PC-9 (cell line): ENCODE measurements around the gene UVRAG. TPM values are rescaled to one million over a fixed set of nuclear protein-coding genes. Genes with fewer than 3 reads are reported as not detected.

Experiments
- BruUV-seq: library from RNA; stranded (reverse); fragments of 400-500 nt; replicated peaks from 2 replicates; lab custom pipeline; 2021; lab: Mats Ljungman, UMichigan
- CTCF ChIA-PET: fragments of 300-600 bp; sonication (Branson Sonifier 250); formaldehyde crosslinking; loops from one replicate; lab custom pipeline; 2022; ENCODE audit warnings: antibody characterized with exemption; lab: Charles Lee
- POLR2A ChIA-PET: fragments of 300-600 bp; sonication (Branson Sonifier 250); formaldehyde crosslinking; loops from one replicate; lab custom pipeline; 2022; ENCODE audit warnings: antibody characterized with exemption; ENCODE audit not compliant: unreplicated experiment; lab: Charles Lee
- DNase-seq, 2 experiments: peaks; one replicate each; pipeline versions ENCODE4 v3.0.0 to v3.0.0-alpha.2; 2015 to 2022; ENCODE audit warnings: mixed read lengths in 1 of 2
- H2AFZ ChIP-seq: fragments of 200-600 bp; sonication (generic); 2 replicates; pipeline ENCODE4 v1.8.1; 2017; ENCODE audit warnings: antibody characterized with exemption
- H3F3A ChIP-seq: fragments of 200-600 bp; sonication (generic); 2 replicates; pipeline ENCODE4 v1.8.1; 2017; ENCODE audit warnings: antibody characterized with exemption, mild to moderate bottlenecking, low read depth; ENCODE audit not compliant: insufficient read depth
- H3K27ac ChIP-seq: fragments of 200-600 bp; sonication (generic); 2 replicates; pipeline ENCODE4 v1.6.1; 2016; ENCODE audit warnings: mixed run types
- H3K27me3 ChIP-seq: fragments of 200-600 bp; sonication (generic); 2 replicates; pipeline ENCODE4 v1.6.1; 2016; ENCODE audit warnings: low read depth, mixed run types; ENCODE audit not compliant: insufficient read depth
- H3K36me3 ChIP-seq: fragments of 200-600 bp; sonication (generic); 2 replicates; pipeline ENCODE4 v1.6.1; 2016; ENCODE audit warnings: low read depth, mixed run types
- H3K4me1 ChIP-seq: fragments of 200-600 bp; sonication (generic); replicated peaks from 2 replicates; pipeline ENCODE4 v1.6.1; 2016; ENCODE audit warnings: mixed run types; ENCODE audit not compliant: insufficient read depth
- H3K4me2 ChIP-seq: fragments of 200-600 bp; sonication (generic); 2 replicates; pipeline ENCODE4 v1.6.1; 2017; ENCODE audit warnings: mixed run types
- H3K4me3 ChIP-seq: fragments of 200-600 bp; sonication (generic); 2 replicates; pipeline ENCODE4 v1.6.1; 2016; ENCODE audit warnings: mixed run types
- H3K79me2 ChIP-seq: fragments of 200-600 bp; sonication (generic); 2 replicates; pipeline ENCODE4 v1.6.1; 2017; ENCODE audit warnings: low read depth, mixed run types
- H3K9me2 ChIP-seq: fragments of 200-600 bp; sonication (generic); 2 replicates; pipeline ENCODE4 v1.8.1; 2017; ENCODE audit warnings: mild to moderate bottlenecking; ENCODE audit not compliant: insufficient read depth
- H3K9me3 ChIP-seq: fragments of 200-600 bp; sonication (generic); 2 replicates; pipeline ENCODE4 v1.8.1; 2016; ENCODE audit warnings: low read depth; ENCODE audit not compliant: insufficient read depth
- H4K20me1 ChIP-seq: fragments of 200-600 bp; sonication (generic); 2 replicates; pipeline ENCODE4 v1.8.1; 2017; ENCODE audit not compliant: insufficient read depth
- EZH2 ChIP-seq: fragments of 200-600 bp; sonication (generic); IDR thresholded peaks from 2 replicates; pipeline ENCODE4 v1.8.0; 2017; ENCODE audit warnings: antibody characterized with exemption, low read depth
- intact Hi-C: fragments of 100-400 bp; cut with micrococcal nuclease; formaldehyde crosslinking; loops from one replicate; pipeline ENCODE4 v1.10.0; 2022; ENCODE audit not compliant: unreplicated experiment
- total RNA-seq: library from RNA; stranded (reverse); gene quantifications from 2 replicates; pipeline ENCODE4 v1.2.3, GENCODE V29; 2021
- TF ChIP-seq, protein P1 (sequence below): fragments of 200-600 bp; sonication (generic); conservative IDR thresholded peaks from 2 replicates; pipeline ENCODE4 v1.6.1; 2017; ENCODE audit warnings: mixed run types, antibody characterized with exemption, mild to moderate bottlenecking, moderate library complexity

Gene UVRAG
- total RNA-seq, 1 experiment from 2014 or later = 20.4 TPM

DNA sequence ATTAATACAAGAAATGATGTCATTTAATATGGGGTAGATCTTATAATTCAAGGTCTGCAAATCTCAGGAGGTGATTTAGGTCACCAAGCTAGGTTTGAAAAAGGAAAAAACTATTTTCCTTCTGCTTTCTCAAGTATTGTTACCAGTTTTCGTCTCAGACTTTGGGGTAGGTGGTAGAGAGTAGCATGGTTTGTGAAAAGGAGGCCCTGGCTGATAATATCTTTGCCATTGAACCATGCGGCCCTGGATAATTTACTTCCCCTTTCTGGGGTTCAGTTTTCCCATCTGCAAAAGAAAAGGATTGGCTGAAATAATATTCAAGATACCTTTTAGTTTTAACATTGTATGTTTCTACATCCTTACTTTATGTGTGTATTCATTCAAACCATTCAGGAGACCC lies 299.2 kb downstream of the UVRAG start:
- Histone ChIP-seq H3K79me2 (no peaks in the 10 kb centered on the region), H3K4me3 (no peak overlapping the region), H3K36me3 (no peaks in the 10 kb centered on the region), H3F3A (no peaks in the 10 kb centered on the region), H3K27me3 (no peaks in the 10 kb centered on the region), H2AFZ (no peak overlapping the region), H3K4me2 (no peak overlapping the region), H3K27ac (no peak overlapping the region), H3K9me2 (no peaks in the 10 kb centered on the region), H3K4me1 (no peaks in the 10 kb centered on the region), H3K9me3 (no peaks in the 10 kb centered on the region), H4K20me1 (no peaks in the 10 kb centered on the region)
- intact Hi-C loops = no loop called here
- no TSS peak for BruUV-seq
- no peak for TF ChIP-seq EZH2
- TF ChIP-seq, protein P1, sequence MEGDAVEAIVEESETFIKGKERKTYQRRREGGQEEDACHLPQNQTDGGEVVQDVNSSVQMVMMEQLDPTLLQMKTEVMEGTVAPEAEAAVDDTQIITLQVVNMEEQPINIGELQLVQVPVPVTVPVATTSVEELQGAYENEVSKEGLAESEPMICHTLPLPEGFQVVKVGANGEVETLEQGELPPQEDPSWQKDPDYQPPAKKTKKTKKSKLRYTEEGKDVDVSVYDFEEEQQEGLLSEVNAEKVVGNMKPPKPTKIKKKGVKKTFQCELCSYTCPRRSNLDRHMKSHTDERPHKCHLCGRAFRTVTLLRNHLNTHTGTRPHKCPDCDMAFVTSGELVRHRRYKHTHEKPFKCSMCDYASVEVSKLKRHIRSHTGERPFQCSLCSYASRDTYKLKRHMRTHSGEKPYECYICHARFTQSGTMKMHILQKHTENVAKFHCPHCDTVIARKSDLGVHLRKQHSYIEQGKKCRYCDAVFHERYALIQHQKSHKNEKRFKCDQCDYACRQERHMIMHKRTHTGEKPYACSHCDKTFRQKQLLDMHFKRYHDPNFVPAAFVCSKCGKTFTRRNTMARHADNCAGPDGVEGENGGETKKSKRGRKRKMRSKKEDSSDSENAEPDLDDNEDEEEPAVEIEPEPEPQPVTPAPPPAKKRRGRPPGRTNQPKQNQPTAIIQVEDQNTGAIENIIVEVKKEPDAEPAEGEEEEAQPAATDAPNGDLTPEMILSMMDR = no peak
- ChIA-PET POLR2A (interaction anchor here (0.6 kb wide), 1 partner anchor 374 kb away, joined by 3 read pairs; no protein-coding TSS in a partner anchor), CTCF (no interaction called here)
- no peak for DNase-seq

DNA sequence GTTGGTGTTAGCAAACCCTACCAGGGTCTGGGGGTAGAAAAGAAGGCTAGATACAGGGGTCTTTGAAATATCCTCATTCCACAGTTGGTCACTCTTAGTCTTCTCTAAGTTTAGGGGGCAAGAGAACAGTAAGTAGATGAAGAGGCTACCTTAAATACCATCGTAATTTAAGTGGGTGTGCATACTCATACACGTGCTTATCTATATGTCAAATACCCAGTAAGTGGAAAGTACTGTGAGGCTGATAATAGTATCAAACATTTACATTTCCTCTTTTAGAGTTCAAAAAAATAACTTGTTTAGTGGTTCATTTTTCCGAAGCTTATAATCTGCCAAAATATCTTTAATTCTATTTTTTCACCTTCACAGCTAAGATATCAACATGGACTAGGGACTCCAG lies 300.5 kb downstream of the UVRAG start:
- intact Hi-C loops = no loop called here
- TF ChIP-seq, protein P1 = no peak
- TF ChIP-seq EZH2 = no peak
- CTCF ChIA-PET = no interaction called here
- no peaks in the 10 kb centered on the region for H3K4me1 ChIP-seq
- BruUV-seq = no TSS peak
- H3K27me3 ChIP-seq = no peaks in the 10 kb centered on the region
- H3K4me3 ChIP-seq = no peak overlapping the region
- H3K9me3 ChIP-seq = no peaks in the 10 kb centered on the region
- no peaks in the 10 kb centered on the region for H3K79me2 ChIP-seq
- no peaks in the 10 kb centered on the region for H3K36me3 ChIP-seq
- POLR2A ChIA-PET = no interaction called here
- no peaks in the 10 kb centered on the region for H3K9me2 ChIP-seq
- no peaks in the 10 kb centered on the region for H4K20me1 ChIP-seq
- no peak overlapping the region for H3K27ac ChIP-seq
- H2AFZ ChIP-seq = no peak overlapping the region
- H3K4me2 ChIP-seq = no peak overlapping the region
- DNase-seq = no peak
- no peaks in the 10 kb centered on the region for H3F3A ChIP-seq

DNA sequence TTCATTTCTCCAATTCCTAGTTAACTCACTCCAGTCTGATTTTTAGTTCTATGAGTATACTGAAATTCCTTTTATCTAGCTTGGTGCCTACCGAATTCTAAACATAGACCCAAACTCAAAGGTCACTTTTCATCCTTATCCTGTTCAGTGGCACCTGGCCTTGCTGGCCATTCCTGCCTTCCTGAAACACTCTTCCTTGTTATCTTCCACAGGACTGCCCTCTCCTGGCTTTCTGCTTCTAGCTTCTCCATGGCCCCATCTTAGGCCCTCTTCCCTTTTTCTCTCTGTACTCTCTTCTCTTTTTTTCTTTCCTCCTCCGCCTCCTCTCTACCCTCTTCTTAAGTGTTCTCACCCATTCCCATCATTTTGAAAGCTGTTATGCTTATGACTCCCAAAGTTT lies 304.0 kb downstream of the UVRAG start:
- no peaks in the 10 kb centered on the region for H3K79me2 ChIP-seq
- no peak overlapping the region for H3K4me2 ChIP-seq
- H3K27me3 ChIP-seq = no peaks in the 10 kb centered on the region
- H3K9me2 ChIP-seq = no peaks in the 10 kb centered on the region
- H2AFZ ChIP-seq = no peak overlapping the region
- CTCF ChIA-PET = no interaction called here
- no peak overlapping the region for H3K27ac ChIP-seq
- intact Hi-C loops = no loop called here
- DNase-seq = no peak
- no peaks in the 10 kb centered on the region for H3F3A ChIP-seq
- no peaks in the 10 kb centered on the region for H3K9me3 ChIP-seq
- no peak for TF ChIP-seq EZH2
- TF ChIP-seq, protein P1 = no peak
- H4K20me1 ChIP-seq = no peaks in the 10 kb centered on the region
- no peaks in the 10 kb centered on the region for H3K36me3 ChIP-seq
- BruUV-seq = no TSS peak
- H3K4me1 ChIP-seq = no peaks in the 10 kb centered on the region
- POLR2A ChIA-PET = no interaction called here
- H3K4me3 ChIP-seq = no peak overlapping the region
